PC-3 (cell line): Measurements from ENCODE around the gene ZNF532. TPM values are rescaled to one million over a fixed set of nuclear protein-coding genes. Genes with fewer than 3 reads are reported as not detected.

ENCODE experiments used
- ATAC-seq: fragments of 200-7000 bp; cut with Tn5 transposase; 2 replicates; pipeline ENCODE4 v1.9.1; 2020; ENCODE audit warnings: mild to moderate bottlenecking, moderate library complexity
- BruUV-seq: library from RNA; stranded (reverse); fragments of 400-500 nt; replicated peaks from 2 replicates; lab custom pipeline; 2021; lab: Mats Ljungman, UMichigan
- CTCF ChIA-PET: fragments of 300-600 bp; sonication (Branson Sonifier 250); formaldehyde crosslinking; loops from one replicate; lab custom pipeline; 2022; ENCODE audit warnings: antibody characterized with exemption; lab: Charles Lee
- POLR2A ChIA-PET: fragments of 300-600 bp; sonication (Branson Sonifier 250); formaldehyde crosslinking; loops from one replicate; lab custom pipeline; 2022; ENCODE audit warnings: antibody characterized with exemption; ENCODE audit not compliant: unreplicated experiment; lab: Charles Lee
- DNase-seq: peaks from one replicate; pipeline ENCODE4 v3.0.0-alpha.2; 2015
- H2AFZ ChIP-seq: fragments of 300-600 bp; sonication (generic); 2 replicates; pipeline ENCODE4 v1.6.0; 2016; ENCODE audit warnings: antibody characterized with exemption, low read length
- H3F3A ChIP-seq: fragments of 300-600 bp; sonication (generic); one replicate; pipeline ENCODE4 v1.6.0; 2017; ENCODE audit warnings: antibody characterized with exemption, low read length, control low read depth, mild to moderate bottlenecking; ENCODE audit not compliant: unreplicated experiment
- H3K27ac ChIP-seq: fragments of 300-600 bp; sonication (generic); 2 replicates; pipeline ENCODE4 v1.5.1; 2016; ENCODE audit warnings: mild to moderate bottlenecking, low read length
- H3K27me3 ChIP-seq: fragments of 300-600 bp; sonication (generic); 2 replicates; pipeline ENCODE4 v1.6.1; 2016; ENCODE audit warnings: low read length, mixed read lengths
- H3K36me3 ChIP-seq: fragments of 300-600 bp; sonication (generic); 2 replicates; pipeline ENCODE4 v1.6.1; 2016; ENCODE audit warnings: low read depth, mixed run types, low read length, mixed read lengths
- H3K4me1 ChIP-seq: fragments of 300-600 bp; sonication (generic); 2 replicates; pipeline ENCODE4 v1.5.1; 2016; ENCODE audit warnings: low read length; ENCODE audit not compliant: insufficient read depth
- H3K4me2 ChIP-seq: fragments of 300-600 bp; sonication (generic); 2 replicates; pipeline ENCODE4 v1.6.0; 2016; ENCODE audit warnings: low read length
- H3K4me3 ChIP-seq: fragments of 300-600 bp; sonication (generic); 2 replicates; pipeline ENCODE4 v1.5.1; 2016; ENCODE audit warnings: mild to moderate bottlenecking, low read length, mixed read lengths
- H3K79me2 ChIP-seq: fragments of 300-600 bp; sonication (generic); 2 replicates; pipeline ENCODE4 v1.6.1; 2017; ENCODE audit warnings: low read length, mixed read lengths
- H3K9ac ChIP-seq: fragments of 300-600 bp; sonication (generic); 2 replicates; pipeline ENCODE4 v1.6.0; 2016; ENCODE audit warnings: mild to moderate bottlenecking, low read length
- H3K9me2 ChIP-seq: fragments of 300-600 bp; sonication (generic); replicated peaks from 2 replicates; pipeline ENCODE4 v1.6.1; 2016; ENCODE audit warnings: mixed run types, low read length, mixed read lengths
- H3K9me3 ChIP-seq: fragments of 300-600 bp; sonication (generic); 2 replicates; pipeline ENCODE4 v1.6.1; 2016; ENCODE audit warnings: low read length, mixed read lengths
- H4K20me1 ChIP-seq: fragments of 300-600 bp; sonication (generic); 2 replicates; pipeline ENCODE4 v1.6.1; 2016; ENCODE audit warnings: low read length, mixed read lengths
- EZH2 ChIP-seq: fragments of 300-600 bp; sonication (generic); IDR thresholded peaks from one replicate; pipeline ENCODE4 v1.6.1; 2017; ENCODE audit warnings: antibody characterized with exemption, mild to moderate bottlenecking, low read length; ENCODE audit not compliant: unreplicated experiment
- EZH2phosphoT487 ChIP-seq: fragments of 300-600 bp; sonication (generic); IDR thresholded peaks from 2 replicates; pipeline ENCODE4 v1.6.1; 2018; ENCODE audit warnings: mild to moderate bottlenecking, antibody characterized with exemption, low read length, borderline replicate concordance
- intact Hi-C: fragments of 100-400 bp; cut with micrococcal nuclease; formaldehyde crosslinking; loops from 2 replicates; pipeline ENCODE4 v1.9.0; 2023
- total RNA-seq: library from RNA; depleted of rRNA; stranded (reverse); fragments of >200 nt; gene quantifications from 2 replicates; pipeline ENCODE4 v1.2.3, GENCODE V29; 2014
- TF ChIP-seq, protein P1 (sequence below): fragments of 300-600 bp; sonication (generic); conservative IDR thresholded peaks from 2 replicates; pipeline ENCODE4 v1.5.1; 2017; ENCODE audit warnings: antibody characterized with exemption, low read depth, mild to moderate bottlenecking, low read length

ZNF532 gene
- total RNA-seq, 1 experiment from 2014 or later = 47.3 TPM

- Histone ChIP-seq H3K36me3 (no peaks in the 10 kb centered on the region), H3K9me2 (no peaks in the 10 kb centered on the region), H3F3A (peaks cover 4% of the 10 kb centered on the region), H3K4me1 (peaks cover 25% of the 10 kb centered on the region), H4K20me1 (no peaks in the 10 kb centered on the region), H3K4me2 (no peak overlapping the region), H3K27me3 (no peaks in the 10 kb centered on the region), H3K4me3 (no peak overlapping the region), H3K27ac (no peak overlapping the region), H3K9me3 (no peaks in the 10 kb centered on the region), H3K79me2 (no peaks in the 10 kb centered on the region), H3K9ac (no peak overlapping the region), H2AFZ (no peak overlapping the region)
- TF ChIP-seq EZH2 (no peak), EZH2phosphoT487 (no peak)
- TF ChIP-seq, protein P1, sequence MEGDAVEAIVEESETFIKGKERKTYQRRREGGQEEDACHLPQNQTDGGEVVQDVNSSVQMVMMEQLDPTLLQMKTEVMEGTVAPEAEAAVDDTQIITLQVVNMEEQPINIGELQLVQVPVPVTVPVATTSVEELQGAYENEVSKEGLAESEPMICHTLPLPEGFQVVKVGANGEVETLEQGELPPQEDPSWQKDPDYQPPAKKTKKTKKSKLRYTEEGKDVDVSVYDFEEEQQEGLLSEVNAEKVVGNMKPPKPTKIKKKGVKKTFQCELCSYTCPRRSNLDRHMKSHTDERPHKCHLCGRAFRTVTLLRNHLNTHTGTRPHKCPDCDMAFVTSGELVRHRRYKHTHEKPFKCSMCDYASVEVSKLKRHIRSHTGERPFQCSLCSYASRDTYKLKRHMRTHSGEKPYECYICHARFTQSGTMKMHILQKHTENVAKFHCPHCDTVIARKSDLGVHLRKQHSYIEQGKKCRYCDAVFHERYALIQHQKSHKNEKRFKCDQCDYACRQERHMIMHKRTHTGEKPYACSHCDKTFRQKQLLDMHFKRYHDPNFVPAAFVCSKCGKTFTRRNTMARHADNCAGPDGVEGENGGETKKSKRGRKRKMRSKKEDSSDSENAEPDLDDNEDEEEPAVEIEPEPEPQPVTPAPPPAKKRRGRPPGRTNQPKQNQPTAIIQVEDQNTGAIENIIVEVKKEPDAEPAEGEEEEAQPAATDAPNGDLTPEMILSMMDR = no peak
- CTCF ChIA-PET = no interaction called here
- DNase-seq = no peak
- POLR2A ChIA-PET = no interaction called here
- no peak for ATAC-seq
- BruUV-seq = no TSS peak
- intact Hi-C loops = no loop called here
These were observed 136.5 kb downstream of the ZNF532 start for GRCh38 chr18:59001166-59001565.

DNA sequence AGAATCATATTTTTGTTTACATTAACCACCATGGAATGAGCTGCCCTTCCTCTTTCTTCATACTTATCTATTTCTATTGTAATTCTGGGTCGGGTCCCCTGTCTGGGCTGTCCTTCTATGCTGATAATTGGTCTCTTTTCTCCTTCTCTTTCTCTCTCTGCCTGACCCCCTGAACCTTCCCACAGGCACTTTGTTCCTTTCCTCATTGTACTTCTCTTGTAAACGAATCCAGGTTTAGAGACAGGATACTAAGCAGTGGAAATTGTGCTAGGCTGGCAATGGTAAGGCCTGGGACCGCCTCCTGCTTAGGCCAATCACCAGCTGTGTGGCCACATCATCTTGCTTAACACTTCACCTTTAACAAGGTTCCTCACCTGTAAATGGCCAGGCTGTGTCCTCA lies 137.0 kb downstream of the ZNF532 start:
- DNase-seq = no peak
- H3K4me3 ChIP-seq = no peak overlapping the region
- no peaks in the 10 kb centered on the region for H3K36me3 ChIP-seq
- no peaks in the 10 kb centered on the region for H4K20me1 ChIP-seq
- TF ChIP-seq, protein P1 = no peak
- TF ChIP-seq EZH2 = no peak
- TF ChIP-seq EZH2phosphoT487 = no peak
- H3K9ac ChIP-seq = no peak overlapping the region
- peaks cover 25% of the 10 kb centered on the region for H3K4me1 ChIP-seq
- H3K27ac ChIP-seq = no peak overlapping the region
- H3K9me3 ChIP-seq = no peaks in the 10 kb centered on the region
- BruUV-seq = no TSS peak
- H3K79me2 ChIP-seq = no peaks in the 10 kb centered on the region
- H3K4me2 ChIP-seq = no peak overlapping the region
- no peak for ATAC-seq
- no peaks in the 10 kb centered on the region for H3K9me2 ChIP-seq
- no peaks in the 10 kb centered on the region for H3K27me3 ChIP-seq
- CTCF ChIA-PET = no interaction called here
- peaks cover 4% of the 10 kb centered on the region for H3F3A ChIP-seq
- POLR2A ChIA-PET = interaction anchor here (0.6 kb wide), 1 partner anchor 781 kb away, joined by 3 read pairs; no protein-coding TSS in a partner anchor
- intact Hi-C loops = no loop called here
- no peak overlapping the region for H2AFZ ChIP-seq

DNA sequence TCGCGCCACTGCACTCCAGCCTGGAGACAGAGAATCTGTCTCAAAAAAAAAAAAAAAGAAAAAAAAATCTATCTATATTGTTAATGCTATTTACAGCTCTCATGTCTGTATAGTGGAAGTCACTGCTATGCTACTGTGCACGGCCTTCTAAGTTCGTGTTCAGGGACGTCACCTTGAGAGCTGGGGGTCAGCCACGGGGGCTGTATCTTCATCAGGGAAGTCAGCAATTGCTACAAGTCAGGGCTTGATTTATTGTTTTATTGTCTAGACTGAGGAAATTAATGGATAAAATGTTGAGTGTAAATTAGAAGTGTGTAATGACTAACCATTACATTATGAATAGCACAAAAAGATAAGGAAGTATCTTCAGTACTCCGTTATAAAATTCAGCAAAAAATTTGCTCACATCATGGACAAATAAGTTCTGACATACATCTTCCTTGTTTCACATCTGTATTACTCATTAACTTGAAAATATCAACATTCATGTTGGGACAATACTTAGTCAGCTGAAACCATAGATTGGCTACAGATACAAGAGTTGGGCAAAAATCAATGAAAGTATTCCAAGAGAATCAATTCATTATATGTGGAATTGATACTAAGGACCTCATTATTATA lies 138.4 kb downstream of the ZNF532 start:
- H3K4me1 ChIP-seq = peaks cover 15% of the 10 kb centered on the region
- H3K27me3 ChIP-seq = no peaks in the 10 kb centered on the region
- H3F3A ChIP-seq = peaks cover 3% of the 10 kb centered on the region
- ATAC-seq (no peak), DNase-seq (no peak)
- H3K4me2 ChIP-seq = no peak overlapping the region
- TF ChIP-seq, protein P1 = no peak
- TF ChIP-seq EZH2phosphoT487 = no peak
- BruUV-seq = no TSS peak
- H3K36me3 ChIP-seq = no peaks in the 10 kb centered on the region
- no peak overlapping the region for H3K4me3 ChIP-seq
- H3K9me3 ChIP-seq = no peaks in the 10 kb centered on the region
- no peaks in the 10 kb centered on the region for H3K9me2 ChIP-seq
- H3K27ac ChIP-seq = no peak overlapping the region
- H2AFZ ChIP-seq = no peak overlapping the region
- CTCF ChIA-PET = no interaction called here
- no peaks in the 10 kb centered on the region for H3K79me2 ChIP-seq
- intact Hi-C loops = no loop called here
- H3K9ac ChIP-seq = no peak overlapping the region
- no peaks in the 10 kb centered on the region for H4K20me1 ChIP-seq
- POLR2A ChIA-PET = no interaction called here
